NCI-H82 (cell line): Measurements from ENCODE around the gene ZNF737.
"Not testable (repeated sequence)": the region's sequence is repeated elsewhere in the genome, so short reads cannot be mapped to it uniquely, and the experiment has no call there.

ENCODE experiments used
- DNase-seq: peaks from one replicate; lab custom pipeline; 2025; lab: John Stamatoyannopoulos, UW

The ZNF737 gene

GRCh38 chr19:20565321-20566018 is at the start of gene ZNF737:
TSS of gene ZNF737 (minus strand) at chr19:20565781. CDS start at chr19:20565640, 141 bp downstream.
- DNase-seq: peak; percentile 95

GRCh38 chr19:20614971-20615370 is 49.4 kb upstream of the ZNF737 start:
- not testable (repeated sequence) for DNase-seq

GRCh38 chr19:20612711-20613316 is 47.2 kb upstream of the ZNF737 start:
- DNase-seq: no peak

GRCh38 chr19:20611866-20612265 is 46.3 kb upstream of the ZNF737 start:
- no peak for DNase-seq

GRCh38 chr19:20607943-20608342 is 42.4 kb upstream of the ZNF737 start:
- DNase-seq: no peak

- DNase-seq: no peak
Measured at GRCh38 chr19:20558571-20558970, 7.0 kb downstream of the ZNF737 start.

- peak; percentile 10 for DNase-seq
Measured at GRCh38 chr19:20558011-20558410, 7.6 kb downstream of the ZNF737 start.

GRCh38 chr19:20544667-20545333 is 20.8 kb downstream of the ZNF737 start:
- not testable (repeated sequence) for DNase-seq

- DNase-seq: not testable (repeated sequence)
Measured at GRCh38 chr19:20530303-20530702, 35.3 kb downstream of the ZNF737 start.

- DNase-seq: no peak
Measured at GRCh38 chr19:20513189-20513904, 52.2 kb downstream of the ZNF737 start.

- peak; percentile 40 for DNase-seq
Measured at GRCh38 chr19:20503476-20503875, 62.1 kb downstream of the ZNF737 start.
